Spleen (tissue), 7 donors: ENCODE data around the gene CBL.
A peak's percentile ranks its signal among the peaks of the same experiment; 100 is the strongest.

Experiments used
- CTCF ChIP-seq, 11 experiments: fragments of 200-600 bp in 7 of 11; fragments of 450-650 bp in 4 of 11; sonication (generic) in 4 of 11; IDR thresholded peaks in 8 of 11; conservative IDR thresholded peaks in 3 of 11; 1 replicate in 7 of 11; 2 replicates in 4 of 11; pipeline versions ENCODE4 v1.4.0 to v1.8.0; 2016 to 2021; ENCODE audit warnings: antibody characterized with exemption in 11 of 11, inconsistent platforms in 4 of 11, mild to moderate bottlenecking in 1 of 11
- POLR2A ChIP-seq, 3 donors: fragments of 450-650 bp; IDR thresholded peaks; one replicate each; pipeline ENCODE4 v1.5.1; 2017; ENCODE audit warnings: antibody characterized with exemption in 3 of 3, mild to moderate bottlenecking in 1 of 3
- POLR2AphosphoS5 ChIP-seq, 3 donors: sonication (generic); formaldehyde crosslinking; IDR thresholded peaks; one replicate each; pipeline ENCODE4 v1.5.1; 2017; ENCODE audit warnings: antibody characterized with exemption in 3 of 3
- donor health status: DM: no; HTN: no; CAD: no; lungs with moderate emphysema.
- donor health status: DM: no; HTN: no; CAD: no.
- donor health status: DM: no; HTN: no; CAD: no.

- peak in 1 of 11 experiments; percentile 7 for TF ChIP-seq CTCF (IDR thresholded peaks at IDR 0.05 in 8 of 11, conservative IDR thresholded peaks at IDR 0.05 in 3 of 11)
- TF ChIP-seq POLR2A (IDR thresholded peaks at IDR 0.05) = no peak
- peak; percentile 89 to 93 (median 91) for TF ChIP-seq POLR2AphosphoS5 (IDR thresholded peaks at IDR 0.05)
These were observed 128.2 kb downstream of the CBL start, which contains the start of gene RNF26 for GRCh38 chr11:119334174-119334930.
